ENCODE results near the gene LPCAT4.

GRCh38 chr15:34347951-34348638, 18.9 kb downstream of the LPCAT4 start:
- TF ChIP-seq EZH2phosphoT487 (IDR thresholded peaks at IDR 0.05; ENCODE audit: low read depth, severe bottlenecking, unreplicated experiment) (no peak), CTCF (IDR thresholded peaks at IDR 0.05; ENCODE audit: poor library complexity) (no peak), EZH2 (IDR thresholded peaks at IDR 0.05; ENCODE audit: borderline replicate concordance) (no peak)
